ENCODE data around the gene IGFL4. TPM values are rescaled to one million over a fixed set of nuclear protein-coding genes. Genes with fewer than 3 reads are reported as not detected.

The IGFL4 gene
- total and polyA plus RNA-seq, 9 of the 15 experiments (the other 6 are each of a cell fraction or from before 2014, with no cell fraction given): not detected

DNA sequence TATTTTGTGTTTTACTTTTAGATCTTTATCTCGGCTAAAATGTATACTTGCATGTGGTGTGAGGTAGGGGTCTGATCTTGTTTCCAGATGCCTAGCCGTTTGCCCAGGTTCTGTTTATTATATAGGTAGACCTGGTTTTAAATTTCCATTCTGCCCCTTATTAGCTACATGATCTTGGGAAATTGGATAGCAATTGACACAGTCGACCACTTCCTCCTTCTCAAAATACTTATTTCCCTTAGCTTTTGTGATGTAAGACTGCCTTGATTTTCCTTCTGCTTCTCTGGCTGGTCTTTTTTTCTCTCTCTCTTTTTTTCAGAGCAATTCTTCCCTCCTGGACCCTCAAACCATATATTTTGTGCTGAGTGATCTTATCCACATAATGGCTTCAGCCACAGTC lies 15.0 kb downstream of the IGFL4 start:
- Histone ChIP-seq H3K4me1 (replicated peaks in 1 of 2; ENCODE audit: control insufficient read depth in 2 of 2, insufficient read depth in 2 of 2, low read length in 2 of 2) (peaks cover 3 to 16% of the 10 kb centered on the region in 2 experiments; a peak in 2 of 5 replicates), H3K4me3 (no peak overlapping the region), H3K9me3 (replicated peaks; ENCODE audit: control insufficient read depth, insufficient read depth, low read depth, low read length) (no peaks in the 10 kb centered on the region), H2AFZ (ENCODE audit: low read depth, low read length) (no peak overlapping the region), H3K9ac (ENCODE audit: insufficient read depth in 1 of 2, low read depth in 2 of 2, low read length in 2 of 2) (no peak overlapping the region), H3K9me1 (ENCODE audit: control insufficient read depth, insufficient read depth, low read length) (no peaks in the 10 kb centered on the region), H3K79me2 (ENCODE audit: control insufficient read depth, insufficient read depth, low read length) (no peaks in the 10 kb centered on the region), H3K4me2 (ENCODE audit: insufficient read depth, low read length) (no peak overlapping the region), H3K27me3 (ENCODE audit: control insufficient read depth in 2 of 2, insufficient read depth in 2 of 2, low read length in 2 of 2) (no peaks in the 10 kb centered on the region), H3K36me3 (ENCODE audit: control insufficient read depth, insufficient read depth, low read length) (no peaks in the 10 kb centered on the region), H3K27ac (ENCODE audit: extremely low read depth, low read depth, low read length) (no peak overlapping the region), H4K20me1 (replicated peaks; ENCODE audit: control insufficient read depth, insufficient read depth, low read length) (no peaks in the 10 kb centered on the region; the same call in 1 of the 2 replicates)
- no peak for ATAC-seq
- no peak for DNase-seq (ENCODE audit: extremely low read depth in 1 of 4, low spot score in 3 of 4)
- intact Hi-C loops (cut with micrococcal nuclease): no loop called here
- POLR2A ChIA-PET: no interaction called here
- 9% methylated on average over 3 of the region's 3 CpGs for WGBS (ENCODE audit: insufficient coverage, low coverage, missing lambda C conversion rate)
- no peak for FAIRE-seq
- BruUV-seq (replicated peaks): no TSS peak
- no peak for TF ChIP-seq HEY1 (CRISPR knock-in tag; IDR thresholded peaks at IDR 0.05; ENCODE audit: borderline replicate concordance)
- 0 out of 2 replicates have a peak, but pooled peaks have one; percentile 4 for TF ChIP-seq SPI1 (IDR thresholded peaks at IDR 0.05; ENCODE audit: borderline replicate concordance, low read depth, low read length)
- CTCF ChIA-PET (ENCODE audit: low intra/inter-chr PET ratio): no interaction called here
- in situ Hi-C loops (cut with MboI): loop anchor here (5.0 kb wide), 1 partner anchor 241 kb away; no protein-coding TSS in a partner anchor

DNA sequence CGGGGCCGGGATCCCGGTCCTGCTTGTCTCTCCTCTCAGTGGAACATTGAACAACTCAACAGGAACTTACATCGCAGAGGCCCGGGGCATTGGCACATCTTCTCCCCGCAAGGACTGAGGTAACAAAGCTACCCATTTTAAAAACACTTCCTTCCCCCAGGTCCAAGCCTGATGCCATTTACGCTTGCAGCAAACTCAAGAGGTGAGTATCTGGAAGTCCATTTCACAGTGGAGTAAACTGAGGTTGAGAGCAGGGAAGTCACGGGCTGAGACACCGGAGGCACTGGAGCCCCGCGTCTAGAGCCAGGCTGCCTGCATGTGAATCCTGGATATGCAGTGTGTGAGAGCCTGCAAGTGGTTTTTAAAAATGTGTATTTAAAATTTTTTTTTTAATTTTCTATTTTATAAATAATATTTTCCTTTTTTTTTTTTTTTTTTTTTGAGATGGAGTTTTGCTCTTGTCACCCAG lies 17.5 kb downstream of the IGFL4 start:
- H3K36me3 ChIP-seq (ENCODE audit: control insufficient read depth, insufficient read depth, low read length): no peaks in the 10 kb centered on the region; the same call in 2 of the 3 replicates
- no peaks in the 10 kb centered on the region; the same call in 1 of the 2 replicates for H4K20me1 ChIP-seq (replicated peaks; ENCODE audit: control insufficient read depth, insufficient read depth, low read length)
- TF ChIP-seq, protein P1, sequence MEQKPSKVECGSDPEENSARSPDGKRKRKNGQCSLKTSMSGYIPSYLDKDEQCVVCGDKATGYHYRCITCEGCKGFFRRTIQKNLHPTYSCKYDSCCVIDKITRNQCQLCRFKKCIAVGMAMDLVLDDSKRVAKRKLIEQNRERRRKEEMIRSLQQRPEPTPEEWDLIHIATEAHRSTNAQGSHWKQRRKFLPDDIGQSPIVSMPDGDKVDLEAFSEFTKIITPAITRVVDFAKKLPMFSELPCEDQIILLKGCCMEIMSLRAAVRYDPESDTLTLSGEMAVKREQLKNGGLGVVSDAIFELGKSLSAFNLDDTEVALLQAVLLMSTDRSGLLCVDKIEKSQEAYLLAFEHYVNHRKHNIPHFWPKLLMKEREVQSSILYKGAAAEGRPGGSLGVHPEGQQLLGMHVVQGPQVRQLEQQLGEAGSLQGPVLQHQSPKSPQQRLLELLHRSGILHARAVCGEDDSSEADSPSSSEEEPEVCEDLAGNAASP (IDR thresholded peaks at IDR 0.05): no peak
- TF ChIP-seq, protein P2, sequence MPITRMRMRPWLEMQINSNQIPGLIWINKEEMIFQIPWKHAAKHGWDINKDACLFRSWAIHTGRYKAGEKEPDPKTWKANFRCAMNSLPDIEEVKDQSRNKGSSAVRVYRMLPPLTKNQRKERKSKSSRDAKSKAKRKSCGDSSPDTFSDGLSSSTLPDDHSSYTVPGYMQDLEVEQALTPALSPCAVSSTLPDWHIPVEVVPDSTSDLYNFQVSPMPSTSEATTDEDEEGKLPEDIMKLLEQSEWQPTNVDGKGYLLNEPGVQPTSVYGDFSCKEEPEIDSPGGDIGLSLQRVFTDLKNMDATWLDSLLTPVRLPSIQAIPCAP (CRISPR knock-in tag; IDR thresholded peaks at IDR 0.05; ENCODE audit: borderline replicate concordance): no peak
- no peak for TF ChIP-seq U2AF2 (optimal IDR thresholded peaks at IDR 0.05; ENCODE audit: low read depth, low read length)
- TF ChIP-seq KHSRP (IDR thresholded peaks at IDR 0.05): no peak
- TF ChIP-seq GABPA (tag; conservative IDR thresholded peaks at IDR 0.05; ENCODE audit: low read depth): no peak
- TF ChIP-seq ZNF174 (CRISPR knock-in tag; IDR thresholded peaks at IDR 0.05): no peak
- no peaks in the 10 kb centered on the region for H3K9me3 ChIP-seq (replicated peaks; ENCODE audit: control insufficient read depth, insufficient read depth, low read depth, low read length)
- no peak overlapping the region for H3K9ac ChIP-seq (ENCODE audit: insufficient read depth in 1 of 2, low read depth in 2 of 2, low read length in 2 of 2)
- no peaks in the 10 kb centered on the region for H3K79me2 ChIP-seq (ENCODE audit: control insufficient read depth, insufficient read depth, low read length)
- no peak overlapping the region for H3K4me2 ChIP-seq (ENCODE audit: insufficient read depth, low read length)
- no peaks in the 10 kb centered on the region for H3K9me1 ChIP-seq (ENCODE audit: control insufficient read depth, insufficient read depth, low read length)
- intact Hi-C loops (cut with micrococcal nuclease) (loop anchor here (5.0 kb wide), 1 partner anchor 111 kb away; the partner anchor contains the start of gene NANOS2), in situ Hi-C loops (cut with MboI) (no loop called here)
- no peak for FAIRE-seq
- WGBS (ENCODE audit: insufficient coverage, low coverage, missing lambda C conversion rate): 67% methylated on average over 10 of the region's 11 CpGs
- no peak for ATAC-seq
- ChIA-PET POLR2A (no interaction called here), CTCF (ENCODE audit: low intra/inter-chr PET ratio) (no interaction called here)
- peaks cover 6 to 24% of the 10 kb centered on the region in 2 experiments; a peak in 3 of 5 replicates for H3K4me1 ChIP-seq (replicated peaks in 1 of 2; ENCODE audit: control insufficient read depth in 2 of 2, insufficient read depth in 2 of 2, low read length in 2 of 2)
- H2AFZ ChIP-seq (ENCODE audit: low read depth, low read length): no peak overlapping the region
- DNase-seq (ENCODE audit: extremely low read depth in 1 of 4, low spot score in 3 of 4): no peak
- H3K27me3 ChIP-seq (ENCODE audit: control insufficient read depth in 2 of 2, insufficient read depth in 2 of 2, low read length in 2 of 2): no peaks in the 10 kb centered on the region
- H3K27ac ChIP-seq (ENCODE audit: extremely low read depth, low read depth, low read length): no peak overlapping the region
- BruUV-seq (replicated peaks): no TSS peak
- no peak overlapping the region for H3K4me3 ChIP-seq
